ENCODE results near the gene NPTX2.

GRCh38 chr7:98647326-98647725 lies 30.2 kb downstream of the NPTX2 start:
- TF ChIP-seq CTCF (IDR thresholded peaks at IDR 0.05 in 8 of 11, conservative IDR thresholded peaks at IDR 0.05 in 3 of 11) (no peak), POLR2A (IDR thresholded peaks at IDR 0.05) (no peak), POLR2AphosphoS5 (IDR thresholded peaks at IDR 0.05) (no peak)
